ENCODE results near the gene IFT88.

DNA sequence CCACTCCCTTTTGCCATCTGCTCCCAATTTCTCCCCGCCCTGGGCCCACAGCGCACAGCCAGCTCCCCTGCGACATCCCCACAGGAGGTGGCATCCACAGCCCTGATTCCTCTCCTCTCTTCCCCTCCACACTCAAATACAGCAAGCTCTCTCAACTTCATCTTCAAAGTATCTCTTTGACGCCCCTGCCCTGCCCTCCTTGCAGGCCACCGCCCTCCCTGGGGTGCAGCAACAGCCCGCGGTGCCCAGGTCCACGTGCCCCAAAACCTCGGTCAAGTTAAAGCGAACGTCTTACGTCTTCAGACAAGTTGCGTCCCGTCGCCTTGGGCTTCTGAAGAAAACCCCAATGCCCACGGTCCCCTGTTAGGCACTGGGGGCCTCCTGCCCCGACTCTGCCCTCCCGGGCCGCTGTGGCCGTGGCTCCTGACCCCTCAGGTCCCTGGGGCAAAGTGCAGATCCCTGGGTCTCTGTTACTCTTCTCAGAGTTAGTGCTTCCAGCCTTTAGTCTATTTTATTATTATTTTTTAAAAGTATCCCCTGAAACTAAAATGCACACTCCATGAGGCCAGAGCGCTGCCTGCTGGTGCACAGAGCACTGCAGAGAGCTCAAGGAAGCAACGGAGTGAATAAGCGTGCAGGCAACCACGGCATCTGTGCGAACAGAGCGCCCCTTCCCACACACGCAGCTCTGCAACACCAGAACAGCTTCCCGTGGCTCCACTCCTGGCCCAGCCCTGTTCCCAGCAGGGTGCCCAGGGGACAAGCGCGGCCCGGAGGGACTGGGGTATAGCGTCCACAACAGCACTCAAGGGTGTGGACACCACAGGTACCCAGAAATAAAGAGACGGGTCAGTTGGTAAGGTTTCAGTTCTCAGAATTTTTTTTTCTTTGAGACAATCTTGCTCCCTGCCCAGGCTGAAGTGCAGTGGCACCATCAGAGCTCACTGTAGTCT lies 163.0 kb downstream of the IFT88 start:
- no peak for TF ChIP-seq POLR2AphosphoS5 (IDR thresholded peaks at IDR 0.05; ENCODE audit: low read depth, low read length)
- TF ChIP-seq, protein P1, sequence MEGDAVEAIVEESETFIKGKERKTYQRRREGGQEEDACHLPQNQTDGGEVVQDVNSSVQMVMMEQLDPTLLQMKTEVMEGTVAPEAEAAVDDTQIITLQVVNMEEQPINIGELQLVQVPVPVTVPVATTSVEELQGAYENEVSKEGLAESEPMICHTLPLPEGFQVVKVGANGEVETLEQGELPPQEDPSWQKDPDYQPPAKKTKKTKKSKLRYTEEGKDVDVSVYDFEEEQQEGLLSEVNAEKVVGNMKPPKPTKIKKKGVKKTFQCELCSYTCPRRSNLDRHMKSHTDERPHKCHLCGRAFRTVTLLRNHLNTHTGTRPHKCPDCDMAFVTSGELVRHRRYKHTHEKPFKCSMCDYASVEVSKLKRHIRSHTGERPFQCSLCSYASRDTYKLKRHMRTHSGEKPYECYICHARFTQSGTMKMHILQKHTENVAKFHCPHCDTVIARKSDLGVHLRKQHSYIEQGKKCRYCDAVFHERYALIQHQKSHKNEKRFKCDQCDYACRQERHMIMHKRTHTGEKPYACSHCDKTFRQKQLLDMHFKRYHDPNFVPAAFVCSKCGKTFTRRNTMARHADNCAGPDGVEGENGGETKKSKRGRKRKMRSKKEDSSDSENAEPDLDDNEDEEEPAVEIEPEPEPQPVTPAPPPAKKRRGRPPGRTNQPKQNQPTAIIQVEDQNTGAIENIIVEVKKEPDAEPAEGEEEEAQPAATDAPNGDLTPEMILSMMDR (IDR thresholded peaks at IDR 0.05; ENCODE audit: control extremely low read depth in 1 of 3, insufficient read depth in 1 of 3, low read depth in 1 of 3, low read length in 3 of 3): no peak
- no peak for TF ChIP-seq CTBP2 (IDR thresholded peaks at IDR 0.05; ENCODE audit: borderline replicate concordance, insufficient read depth, insufficient read length, low read length)
- TF ChIP-seq CBX8 (IDR thresholded peaks at IDR 0.05; ENCODE audit: borderline replicate concordance, low read depth, low read length): no peak
- no peak for TF ChIP-seq TCF12 (IDR thresholded peaks at IDR 0.05; ENCODE audit: low read depth, low read length)
- TF ChIP-seq TAF1 (IDR thresholded peaks at IDR 0.05; ENCODE audit: low read depth, low read length): no peak
- TF ChIP-seq CHD1 (IDR thresholded peaks at IDR 0.05; ENCODE audit: low read depth, low read length): no peak
- no peak for TF ChIP-seq POLR2A (IDR thresholded peaks at IDR 0.05; ENCODE audit: control extremely low read depth in 1 of 2, low read depth in 2 of 2, low read length in 2 of 2)
- TF ChIP-seq CBX5 (IDR thresholded peaks at IDR 0.05; ENCODE audit: low read depth, low read length): no peak
- no peak for TF ChIP-seq ZNF274 (IDR thresholded peaks at IDR 0.05; ENCODE audit: borderline replicate concordance, extremely low read depth, low read length)
- TF ChIP-seq EZH2 (IDR thresholded peaks at IDR 0.05; ENCODE audit: low read depth, low read length, severe bottlenecking): no peak
- TF ChIP-seq PHF8 (conservative IDR thresholded peaks at IDR 0.05; ENCODE audit: low read depth, low read length): no peak
- TF ChIP-seq, protein P2, sequence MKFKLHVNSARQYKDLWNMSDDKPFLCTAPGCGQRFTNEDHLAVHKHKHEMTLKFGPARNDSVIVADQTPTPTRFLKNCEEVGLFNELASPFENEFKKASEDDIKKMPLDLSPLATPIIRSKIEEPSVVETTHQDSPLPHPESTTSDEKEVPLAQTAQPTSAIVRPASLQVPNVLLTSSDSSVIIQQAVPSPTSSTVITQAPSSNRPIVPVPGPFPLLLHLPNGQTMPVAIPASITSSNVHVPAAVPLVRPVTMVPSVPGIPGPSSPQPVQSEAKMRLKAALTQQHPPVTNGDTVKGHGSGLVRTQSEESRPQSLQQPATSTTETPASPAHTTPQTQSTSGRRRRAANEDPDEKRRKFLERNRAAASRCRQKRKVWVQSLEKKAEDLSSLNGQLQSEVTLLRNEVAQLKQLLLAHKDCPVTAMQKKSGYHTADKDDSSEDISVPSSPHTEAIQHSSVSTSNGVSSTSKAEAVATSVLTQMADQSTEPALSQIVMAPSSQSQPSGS (IDR thresholded peaks at IDR 0.05; ENCODE audit: low read length): no peak
- TF ChIP-seq RBBP5 (IDR thresholded peaks at IDR 0.05; ENCODE audit: borderline replicate concordance, low read depth, low read length): no peak

Data from H1 (cell line).